ENCODE measurements around the gene TTYH1. TPM values are rescaled to one million over a fixed set of nuclear protein-coding genes. Genes with fewer than 3 reads are reported as not detected.
A peak's percentile ranks its signal among the peaks of the same experiment; 100 is the strongest.
"Not testable (repeated sequence)": the region's sequence is repeated elsewhere in the genome, so short reads cannot be mapped to it uniquely, and the experiment has no call there.

TTYH1 gene
- total and polyA plus RNA-seq, 9 of the 15 experiments (the other 6 are each of a cell fraction or from before 2014, with no cell fraction given), result 0.08 TPM; not detected in 8

DNA sequence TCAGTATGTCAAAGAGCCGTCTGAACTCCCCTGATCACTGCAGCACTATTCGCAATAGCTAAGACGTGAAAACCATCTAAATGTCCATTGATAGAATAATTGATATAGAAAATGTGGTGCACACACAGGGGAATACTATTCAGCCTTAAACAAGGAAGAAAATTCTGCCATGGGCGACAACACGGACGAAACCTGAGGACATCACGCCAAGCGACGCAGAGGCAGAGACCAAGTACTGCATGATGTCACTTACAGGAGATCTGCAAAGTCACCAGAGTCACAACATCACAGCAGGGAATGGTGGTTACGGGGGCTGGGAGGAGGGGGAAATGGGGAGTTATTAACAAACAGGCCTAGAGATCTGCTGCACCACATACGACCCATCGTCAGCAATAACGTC is 49.5 kb upstream of the TTYH1 start:
- H3K9me3 ChIP-seq (replicated peaks; ENCODE audit: control insufficient read depth, insufficient read depth, low read depth, low read length); in situ Hi-C loops (cut with MboI); H3K4me2 ChIP-seq (ENCODE audit: insufficient read depth, low read length); H2AFZ ChIP-seq (ENCODE audit: low read depth, low read length); H4K20me1 ChIP-seq (replicated peaks; ENCODE audit: control insufficient read depth, insufficient read depth, low read length); H3K79me2 ChIP-seq (ENCODE audit: control insufficient read depth, insufficient read depth, low read length); H3K4me3 ChIP-seq; H3K9ac ChIP-seq (ENCODE audit: insufficient read depth in 1 of 2, low read depth in 2 of 2, low read length in 2 of 2); intact Hi-C loops (cut with micrococcal nuclease); DNase-seq (ENCODE audit: extremely low read depth in 1 of 4, low spot score in 3 of 4); H3K4me1 ChIP-seq (replicated peaks in 1 of 2; ENCODE audit: control insufficient read depth in 2 of 2, insufficient read depth in 2 of 2, low read length in 2 of 2); BruUV-seq (replicated peaks); H3K9me1 ChIP-seq (ENCODE audit: control insufficient read depth, insufficient read depth, low read length); H3K27ac ChIP-seq (ENCODE audit: extremely low read depth, low read depth, low read length); H3K36me3 ChIP-seq (ENCODE audit: control insufficient read depth, insufficient read depth, low read length); TF ChIP-seq ATF1 (CRISPR knock-in tag; IDR thresholded peaks at IDR 0.05): not testable (repeated sequence)
- POLR2A ChIA-PET, result interaction anchor here (0.6 kb wide), 1 partner anchor 53 kb away, joined by 3 read pairs; no protein-coding TSS in a partner anchor
- WGBS (ENCODE audit: insufficient coverage, low coverage, missing lambda C conversion rate), result 12% methylated on average over 12 of the region's 13 CpGs
- H3K27me3 ChIP-seq (ENCODE audit: control insufficient read depth in 2 of 2, insufficient read depth in 2 of 2, low read length in 2 of 2), result peaks cover 3 to 31% of the 10 kb centered on the region in 2 experiments; a peak in 4 of 5 replicates
- CTCF ChIA-PET (ENCODE audit: low intra/inter-chr PET ratio), result interaction anchor here (0.6 kb wide), 1 partner anchor 589 kb away, joined by 3 read pairs; no protein-coding TSS in a partner anchor
- TF ChIP-seq, protein P1, sequence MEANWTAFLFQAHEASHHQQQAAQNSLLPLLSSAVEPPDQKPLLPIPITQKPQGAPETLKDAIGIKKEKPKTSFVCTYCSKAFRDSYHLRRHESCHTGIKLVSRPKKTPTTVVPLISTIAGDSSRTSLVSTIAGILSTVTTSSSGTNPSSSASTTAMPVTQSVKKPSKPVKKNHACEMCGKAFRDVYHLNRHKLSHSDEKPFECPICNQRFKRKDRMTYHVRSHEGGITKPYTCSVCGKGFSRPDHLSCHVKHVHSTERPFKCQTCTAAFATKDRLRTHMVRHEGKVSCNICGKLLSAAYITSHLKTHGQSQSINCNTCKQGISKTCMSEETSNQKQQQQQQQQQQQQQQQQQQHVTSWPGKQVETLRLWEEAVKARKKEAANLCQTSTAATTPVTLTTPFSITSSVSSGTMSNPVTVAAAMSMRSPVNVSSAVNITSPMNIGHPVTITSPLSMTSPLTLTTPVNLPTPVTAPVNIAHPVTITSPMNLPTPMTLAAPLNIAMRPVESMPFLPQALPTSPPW (CRISPR knock-in tag; IDR thresholded peaks at IDR 0.05), result peak; percentile 31; the same call in 1 of the 2 replicates
- TF ChIP-seq GABPA (tag; conservative IDR thresholded peaks at IDR 0.05; ENCODE audit: low read depth) (0 out of 2 replicates have a peak, but pooled peaks have one; percentile 0), ATF7 (IDR thresholded peaks at IDR 0.05) (peak; percentile 39; the same call in 1 of the 2 replicates), ZNF146 (CRISPR knock-in tag; IDR thresholded peaks at IDR 0.05; ENCODE audit: unreplicated experiment) (peak; percentile 95), CREM (IDR thresholded peaks at IDR 0.05; ENCODE audit: low read depth) (peak; percentile 74), ATF1 (tag; IDR thresholded peaks at IDR 0.05) (0 out of 2 replicates have a peak, but pooled peaks have one; percentile 14), NFE2 (IDR thresholded peaks at IDR 0.05; ENCODE audit: low read depth) (0 out of 2 replicates have a peak, but pooled peaks have one; percentile 26)
- FAIRE-seq, result peak; percentile 75
- peak; percentile 65 for ATAC-seq

Data from K562 (cell line).